Measurements from ENCODE around the gene SKIC3.

DNA sequence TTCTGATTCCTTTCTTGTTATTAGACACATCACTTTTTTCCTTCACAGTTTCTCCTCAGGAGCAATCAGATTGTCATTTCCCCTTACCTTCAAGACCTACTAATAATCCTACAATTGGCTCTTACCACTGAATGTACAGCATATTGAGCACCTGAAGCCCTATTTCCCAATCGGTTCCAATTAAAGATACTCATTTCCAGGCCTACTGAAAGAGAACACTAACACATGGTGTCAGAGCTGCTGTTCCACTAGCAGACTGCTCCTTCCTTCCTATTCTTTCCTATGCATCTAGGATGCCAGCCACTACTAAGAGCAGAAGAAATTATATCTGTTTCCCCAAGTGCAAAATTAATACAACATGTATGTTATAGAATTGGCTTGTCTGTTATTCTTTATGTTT, 34.6 kb downstream of the SKIC3 start:
- TF ChIP-seq EZH2 (IDR thresholded peaks at IDR 0.05; ENCODE audit: low read depth, unreplicated experiment), result no peak
- TF ChIP-seq, protein P1, sequence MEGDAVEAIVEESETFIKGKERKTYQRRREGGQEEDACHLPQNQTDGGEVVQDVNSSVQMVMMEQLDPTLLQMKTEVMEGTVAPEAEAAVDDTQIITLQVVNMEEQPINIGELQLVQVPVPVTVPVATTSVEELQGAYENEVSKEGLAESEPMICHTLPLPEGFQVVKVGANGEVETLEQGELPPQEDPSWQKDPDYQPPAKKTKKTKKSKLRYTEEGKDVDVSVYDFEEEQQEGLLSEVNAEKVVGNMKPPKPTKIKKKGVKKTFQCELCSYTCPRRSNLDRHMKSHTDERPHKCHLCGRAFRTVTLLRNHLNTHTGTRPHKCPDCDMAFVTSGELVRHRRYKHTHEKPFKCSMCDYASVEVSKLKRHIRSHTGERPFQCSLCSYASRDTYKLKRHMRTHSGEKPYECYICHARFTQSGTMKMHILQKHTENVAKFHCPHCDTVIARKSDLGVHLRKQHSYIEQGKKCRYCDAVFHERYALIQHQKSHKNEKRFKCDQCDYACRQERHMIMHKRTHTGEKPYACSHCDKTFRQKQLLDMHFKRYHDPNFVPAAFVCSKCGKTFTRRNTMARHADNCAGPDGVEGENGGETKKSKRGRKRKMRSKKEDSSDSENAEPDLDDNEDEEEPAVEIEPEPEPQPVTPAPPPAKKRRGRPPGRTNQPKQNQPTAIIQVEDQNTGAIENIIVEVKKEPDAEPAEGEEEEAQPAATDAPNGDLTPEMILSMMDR (conservative IDR thresholded peaks at IDR 0.05; ENCODE audit: low read depth in 2 of 2), result no peak
- TF ChIP-seq, protein P2, sequence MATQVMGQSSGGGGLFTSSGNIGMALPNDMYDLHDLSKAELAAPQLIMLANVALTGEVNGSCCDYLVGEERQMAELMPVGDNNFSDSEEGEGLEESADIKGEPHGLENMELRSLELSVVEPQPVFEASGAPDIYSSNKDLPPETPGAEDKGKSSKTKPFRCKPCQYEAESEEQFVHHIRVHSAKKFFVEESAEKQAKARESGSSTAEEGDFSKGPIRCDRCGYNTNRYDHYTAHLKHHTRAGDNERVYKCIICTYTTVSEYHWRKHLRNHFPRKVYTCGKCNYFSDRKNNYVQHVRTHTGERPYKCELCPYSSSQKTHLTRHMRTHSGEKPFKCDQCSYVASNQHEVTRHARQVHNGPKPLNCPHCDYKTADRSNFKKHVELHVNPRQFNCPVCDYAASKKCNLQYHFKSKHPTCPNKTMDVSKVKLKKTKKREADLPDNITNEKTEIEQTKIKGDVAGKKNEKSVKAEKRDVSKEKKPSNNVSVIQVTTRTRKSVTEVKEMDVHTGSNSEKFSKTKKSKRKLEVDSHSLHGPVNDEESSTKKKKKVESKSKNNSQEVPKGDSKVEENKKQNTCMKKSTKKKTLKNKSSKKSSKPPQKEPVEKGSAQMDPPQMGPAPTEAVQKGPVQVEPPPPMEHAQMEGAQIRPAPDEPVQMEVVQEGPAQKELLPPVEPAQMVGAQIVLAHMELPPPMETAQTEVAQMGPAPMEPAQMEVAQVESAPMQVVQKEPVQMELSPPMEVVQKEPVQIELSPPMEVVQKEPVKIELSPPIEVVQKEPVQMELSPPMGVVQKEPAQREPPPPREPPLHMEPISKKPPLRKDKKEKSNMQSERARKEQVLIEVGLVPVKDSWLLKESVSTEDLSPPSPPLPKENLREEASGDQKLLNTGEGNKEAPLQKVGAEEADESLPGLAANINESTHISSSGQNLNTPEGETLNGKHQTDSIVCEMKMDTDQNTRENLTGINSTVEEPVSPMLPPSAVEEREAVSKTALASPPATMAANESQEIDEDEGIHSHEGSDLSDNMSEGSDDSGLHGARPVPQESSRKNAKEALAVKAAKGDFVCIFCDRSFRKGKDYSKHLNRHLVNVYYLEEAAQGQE (IDR thresholded peaks at IDR 0.05; ENCODE audit: unreplicated experiment), result no peak
- TF ChIP-seq POLR2AphosphoS5 (IDR thresholded peaks at IDR 0.05; ENCODE audit: low read depth), result no peak

All from GM23338 (cell line).